Stimulated activated CD4-positive, alpha-beta T cell treated with anti-CD3 and anti-CD28 coated beads, Interleukin-12 subunit alpha, Interleukin-12 subunit beta, amount 100 ng/mL, for 4 hours (primary cell): Measurements from ENCODE around the gene RPL29.

ENCODE experiments used
- DNase-seq: peaks from one replicate; pipeline ENCODE4 v3.0.0-alpha.2; 2020

RPL29 gene

DNA sequence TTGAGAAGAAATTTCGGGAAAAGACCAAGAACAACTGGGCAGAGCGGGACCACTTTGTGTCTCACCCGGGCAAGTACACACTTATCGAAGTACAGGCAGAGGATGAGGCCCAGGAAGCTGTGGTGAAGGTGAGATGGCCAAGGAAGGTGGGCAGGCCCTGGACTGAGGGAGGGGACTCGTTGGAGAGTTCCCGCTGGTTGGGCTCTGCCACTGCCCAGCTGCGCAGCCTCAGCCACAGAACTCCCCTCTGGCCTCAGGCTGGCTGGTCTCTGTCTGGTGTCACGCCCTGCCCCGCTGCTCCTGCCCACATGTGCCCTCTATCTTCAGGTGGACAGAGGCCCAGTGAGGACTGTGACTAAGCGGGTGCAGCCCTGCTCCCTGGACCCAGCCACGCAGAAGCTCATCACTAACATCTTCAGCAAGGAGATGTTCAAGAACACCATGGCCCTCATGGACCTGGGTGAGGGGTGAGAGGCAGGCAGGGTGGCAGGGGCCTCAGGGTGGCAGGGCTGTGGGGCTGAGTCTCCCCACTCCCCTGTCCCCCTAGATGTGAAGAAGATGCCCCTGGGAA is 51.2 kb downstream of the RPL29 start:
- no peak for DNase-seq
